H9 (cell line): ENCODE results near the gene MICAL3. TPM values are rescaled to one million over a fixed set of nuclear protein-coding genes. Genes with fewer than 3 reads are reported as not detected.

Experiments used
- DNase-seq: peaks from one replicate; pipeline ENCODE4 v3.0.0-alpha.2; 2017
- H2AFZ ChIP-seq: one replicate; pipeline ENCODE4 v1.6.1; 2013; ENCODE audit warnings: mild to moderate bottlenecking, low read length, control low read depth, moderate library complexity
- H2AK5ac ChIP-seq: 2 replicates; pipeline ENCODE4 v1.6.1; 2013; ENCODE audit warnings: low read length, control low read depth, mixed read lengths; ENCODE audit not compliant: insufficient read length
- H2BK120ac ChIP-seq: one replicate; pipeline ENCODE4 v1.6.1; 2013; ENCODE audit warnings: low read depth, mild to moderate bottlenecking, low read length, control low read depth, inconsistent platforms; ENCODE audit not compliant: poor library complexity, severe bottlenecking
- H2BK12ac ChIP-seq: 2 replicates; pipeline ENCODE4 v1.6.1; 2013; ENCODE audit warnings: low read length, control low read depth, mixed read lengths, low read depth; ENCODE audit not compliant: insufficient read length
- H2BK15ac ChIP-seq: 2 replicates; pipeline ENCODE4 v1.6.1; 2013; ENCODE audit warnings: low read depth, low read length, control low read depth
- H2BK20ac ChIP-seq: one replicate; pipeline ENCODE4 v1.6.1; 2013; ENCODE audit warnings: low read depth, mild to moderate bottlenecking, low read length, control low read depth, inconsistent platforms; ENCODE audit not compliant: poor library complexity, severe bottlenecking
- H2BK5ac ChIP-seq: 2 replicates; pipeline ENCODE4 v1.6.1; 2013; ENCODE audit warnings: low read length, control low read depth, mixed read lengths; ENCODE audit not compliant: insufficient read length
- H3K14ac ChIP-seq: 2 replicates; pipeline ENCODE4 v1.6.1; 2013; ENCODE audit warnings: low read length, control low read depth; ENCODE audit not compliant: insufficient read depth
- H3K18ac ChIP-seq: 2 replicates; pipeline ENCODE4 v1.6.1; 2013; ENCODE audit warnings: low read depth, mild to moderate bottlenecking, mixed read lengths, low read length, control low read depth; ENCODE audit not compliant: insufficient read length
- H3K23ac ChIP-seq: 2 replicates; pipeline ENCODE4 v1.6.1; 2013; ENCODE audit warnings: low read length, control low read depth, mixed read lengths, low read depth; ENCODE audit not compliant: insufficient read length
- H3K23me2 ChIP-seq: 2 replicates; pipeline ENCODE4 v1.6.1; 2013; ENCODE audit warnings: low read depth, mild to moderate bottlenecking, mixed read lengths, low read length, control low read depth; ENCODE audit not compliant: insufficient read length, poor library complexity, severe bottlenecking
- H3K27ac ChIP-seq: 2 replicates; pipeline ENCODE4 v1.5.1; 2013; ENCODE audit warnings: low read length, control low read depth, mixed read lengths, low read depth; ENCODE audit not compliant: insufficient read length
- H3K27me3 ChIP-seq: 2 replicates; pipeline ENCODE4 v1.6.1; 2013; ENCODE audit warnings: low read length, control low read depth, inconsistent platforms; ENCODE audit not compliant: insufficient read depth
- H3K4ac ChIP-seq: 2 replicates; pipeline ENCODE4 v1.6.1; 2013; ENCODE audit warnings: low read depth, mild to moderate bottlenecking, control low read depth, inconsistent platforms, low read length, moderate library complexity
- H3K4me1 ChIP-seq: 2 replicates; pipeline ENCODE4 v1.6.1; 2013; ENCODE audit warnings: low read length, control low read depth, inconsistent platforms; ENCODE audit not compliant: insufficient read depth
- H3K4me2 ChIP-seq: 2 replicates; pipeline ENCODE4 v1.6.1; 2013; ENCODE audit warnings: low read length, control low read depth, mixed read lengths; ENCODE audit not compliant: insufficient read length, insufficient read depth
- H3K56ac ChIP-seq: 2 replicates; pipeline ENCODE4 v1.6.1; 2013; ENCODE audit warnings: low read depth, mild to moderate bottlenecking, mixed read lengths, low read length, control low read depth; ENCODE audit not compliant: insufficient read length
- H3K79me1 ChIP-seq: 2 replicates; pipeline ENCODE4 v1.6.1; 2013; ENCODE audit warnings: low read depth, mild to moderate bottlenecking, moderate library complexity, low read length, control low read depth, inconsistent platforms; ENCODE audit not compliant: insufficient read depth, poor library complexity, severe bottlenecking
- H3K79me2 ChIP-seq: 2 replicates; pipeline ENCODE4 v1.6.1; 2013; ENCODE audit warnings: low read length, control low read depth, inconsistent platforms; ENCODE audit not compliant: insufficient read depth
- H3K9ac ChIP-seq: 2 replicates; pipeline ENCODE4 v1.6.1; 2013; ENCODE audit warnings: low read length, control low read depth, mixed read lengths; ENCODE audit not compliant: insufficient read length; ENCODE audit errors: extremely low read depth
- H3K9me3 ChIP-seq: one replicate; pipeline ENCODE4 v1.6.1; 2013; ENCODE audit warnings: low read depth, low read length, inconsistent platforms; ENCODE audit not compliant: control insufficient read depth
- H3T11ph ChIP-seq: one replicate; pipeline ENCODE4 v1.6.1; 2013; ENCODE audit warnings: mild to moderate bottlenecking, low read length, control low read depth, inconsistent platforms
- H4K20me1 ChIP-seq: one replicate; pipeline ENCODE4 v1.6.1; 2013; ENCODE audit not compliant: control insufficient read depth, insufficient read length, insufficient read depth
- H4K5ac ChIP-seq: 2 replicates; pipeline ENCODE4 v1.6.1; 2013; ENCODE audit warnings: low read depth, mild to moderate bottlenecking, mixed read lengths, low read length, control low read depth; ENCODE audit not compliant: insufficient read length
- H4K8ac ChIP-seq: replicated peaks from 2 replicates; pipeline ENCODE4 v1.6.1; 2013; ENCODE audit warnings: low read length, control low read depth, mixed read lengths, low read depth; ENCODE audit not compliant: insufficient read length
- H4K91ac ChIP-seq: 2 replicates; pipeline ENCODE4 v1.6.1; 2013; ENCODE audit warnings: low read depth, mild to moderate bottlenecking, moderate library complexity, mixed read lengths, low read length, control low read depth; ENCODE audit not compliant: insufficient read length
- H3K27ac Mint-ChIP-seq, 3 experiments: 2 replicates in 2 of 3; 3 replicates in 1 of 3; pipeline ENCODE4 v1.8.0; 2020 to 2021; ENCODE audit warnings: mixed read lengths in 3 of 3, mild to moderate bottlenecking in 1 of 3, moderate library complexity in 1 of 3
- H3K27me3 Mint-ChIP-seq: 2 replicates; pipeline ENCODE4 v1.8.0; 2021; ENCODE audit warnings: low read depth, mild to moderate bottlenecking, moderate library complexity, mixed read lengths
- H3K36me3 Mint-ChIP-seq, 3 experiments: 2 replicates in 2 of 3; 3 replicates in 1 of 3; pipeline ENCODE4 v1.8.0; 2020 to 2021; ENCODE audit warnings: low read depth in 3 of 3, mixed read lengths in 3 of 3; ENCODE audit not compliant: insufficient read depth in 1 of 3
- H3K4me1 Mint-ChIP-seq, 2 experiments: 2 replicates each; pipeline ENCODE4 v1.8.0; 2020; ENCODE audit warnings: mixed read lengths in 2 of 2
- H3K4me3 Mint-ChIP-seq, 2 experiments: 2 replicates in 1 of 2; 3 replicates in 1 of 2; pipeline ENCODE4 v1.8.0; 2020 to 2021; ENCODE audit warnings: mild to moderate bottlenecking in 2 of 2, mixed read lengths in 2 of 2, moderate library complexity in 1 of 2
- H3K9me3 Mint-ChIP-seq, 2 experiments: 2 replicates in 1 of 2; 3 replicates in 1 of 2; pipeline ENCODE4 v1.8.0; 2020; ENCODE audit warnings: mild to moderate bottlenecking in 2 of 2, mixed read lengths in 2 of 2, moderate library complexity in 1 of 2
- WGBS: extraction: QIAGEN DNeasy Blood & Tissue Kit; methylation state at CpG from one replicate; pipeline ENCODE4 v1.1.7; 2013; ENCODE audit warnings: missing lambda C conversion rate, low lambda C conversion rate, mixed read lengths; ENCODE audit not compliant: insufficient read length; ENCODE audit errors: extremely low coverage; 5-methylcytosine and 5-hydroxymethylcytosine counted together
- total RNA-seq: library from RNA; stranded (reverse); gene quantifications from 2 replicates; pipeline ENCODE4 v1.2.1, GENCODE V29; 2021
- TF ChIP-seq, protein P1 (sequence below): fragments of 200-600 bp; sonication (generic); conservative IDR thresholded peaks from 3 replicates; pipeline ENCODE4 v1.8.0; 2021; ENCODE audit warnings: antibody characterized with exemption, mild to moderate bottlenecking

MICAL3 gene
- total RNA-seq, 1 experiment from 2014 or later, result 50.2 TPM

DNA sequence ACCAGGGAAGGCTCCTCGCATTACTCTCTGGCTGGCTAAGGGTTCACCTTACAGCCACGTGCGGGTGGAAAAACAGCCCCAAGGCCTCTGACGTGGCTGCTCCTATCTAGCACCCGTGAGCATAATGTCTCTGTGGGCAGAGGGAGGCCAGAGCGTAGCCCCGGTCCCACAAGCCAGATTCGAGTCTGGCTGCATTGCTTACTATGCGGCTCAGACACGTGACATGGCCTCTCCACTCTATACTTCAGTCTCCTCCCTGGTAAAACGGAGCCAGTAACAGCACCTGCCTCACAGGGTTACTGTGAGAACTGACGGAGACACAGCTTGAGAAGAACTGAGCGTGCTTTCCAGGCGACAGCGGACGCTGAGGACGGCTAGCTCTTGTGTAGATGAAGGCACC lies 144.3 kb downstream of the MICAL3 start:
- Histone ChIP-seq H3T11ph (no peak overlapping the region), H3K4me2 (no peak overlapping the region), H4K20me1 (no peaks in the 10 kb centered on the region), H3K9me3 (no peaks in the 10 kb centered on the region), H3K27me3 (peaks cover 29% of the 10 kb centered on the region; the same call in 1 of the 2 replicates), H4K91ac (no peak overlapping the region), H2BK120ac (no peak overlapping the region), H3K18ac (no peak overlapping the region), H3K14ac (no peak overlapping the region), H4K8ac (no peak overlapping the region), H2BK5ac (no peak overlapping the region), H3K4me1 (no peaks in the 10 kb centered on the region), H3K56ac (no peak overlapping the region), H3K23ac (no peak overlapping the region), H4K5ac (no peak overlapping the region), H2AFZ (no peak overlapping the region), H3K4ac (no peak overlapping the region), H2BK20ac (no peak overlapping the region), H2BK12ac (no peak overlapping the region), H2BK15ac (no peak overlapping the region), H3K79me1 (no peaks in the 10 kb centered on the region), H3K9ac (no peak overlapping the region), H3K23me2 (no peaks in the 10 kb centered on the region), H3K79me2 (no peaks in the 10 kb centered on the region), H3K27ac (no peak overlapping the region), H2AK5ac (no peak overlapping the region)
- H3K9me3 Mint-ChIP-seq, result no peaks in the 10 kb centered on the region
- H3K4me3 Mint-ChIP-seq, result no peak overlapping the region
- no peak for DNase-seq
- no CpG with 5 or more reads among the region's 17 CpGs for WGBS
- no peaks in the 10 kb centered on the region for H3K4me1 Mint-ChIP-seq
- no peak overlapping the region for H3K27ac Mint-ChIP-seq
- peaks cover 18 to 59% (median 22%) of the 10 kb centered on the region in 3 experiments; a peak in 6 of 7 replicates for H3K36me3 Mint-ChIP-seq
- TF ChIP-seq, protein P1, sequence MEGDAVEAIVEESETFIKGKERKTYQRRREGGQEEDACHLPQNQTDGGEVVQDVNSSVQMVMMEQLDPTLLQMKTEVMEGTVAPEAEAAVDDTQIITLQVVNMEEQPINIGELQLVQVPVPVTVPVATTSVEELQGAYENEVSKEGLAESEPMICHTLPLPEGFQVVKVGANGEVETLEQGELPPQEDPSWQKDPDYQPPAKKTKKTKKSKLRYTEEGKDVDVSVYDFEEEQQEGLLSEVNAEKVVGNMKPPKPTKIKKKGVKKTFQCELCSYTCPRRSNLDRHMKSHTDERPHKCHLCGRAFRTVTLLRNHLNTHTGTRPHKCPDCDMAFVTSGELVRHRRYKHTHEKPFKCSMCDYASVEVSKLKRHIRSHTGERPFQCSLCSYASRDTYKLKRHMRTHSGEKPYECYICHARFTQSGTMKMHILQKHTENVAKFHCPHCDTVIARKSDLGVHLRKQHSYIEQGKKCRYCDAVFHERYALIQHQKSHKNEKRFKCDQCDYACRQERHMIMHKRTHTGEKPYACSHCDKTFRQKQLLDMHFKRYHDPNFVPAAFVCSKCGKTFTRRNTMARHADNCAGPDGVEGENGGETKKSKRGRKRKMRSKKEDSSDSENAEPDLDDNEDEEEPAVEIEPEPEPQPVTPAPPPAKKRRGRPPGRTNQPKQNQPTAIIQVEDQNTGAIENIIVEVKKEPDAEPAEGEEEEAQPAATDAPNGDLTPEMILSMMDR, result no peak
- H3K27me3 Mint-ChIP-seq, result peaks cover 78% of the 10 kb centered on the region
